ENCODE results near the gene CEP192. TPM values are rescaled to one million over a fixed set of nuclear protein-coding genes. Genes with fewer than 3 reads are reported as not detected.
A peak's percentile ranks its signal among the peaks of the same experiment; 100 is the strongest.

Gene CEP192
- total RNA-seq, 4 donors from 2014 or later = 16.9 to 28.6 (median 20.0) TPM

DNA sequence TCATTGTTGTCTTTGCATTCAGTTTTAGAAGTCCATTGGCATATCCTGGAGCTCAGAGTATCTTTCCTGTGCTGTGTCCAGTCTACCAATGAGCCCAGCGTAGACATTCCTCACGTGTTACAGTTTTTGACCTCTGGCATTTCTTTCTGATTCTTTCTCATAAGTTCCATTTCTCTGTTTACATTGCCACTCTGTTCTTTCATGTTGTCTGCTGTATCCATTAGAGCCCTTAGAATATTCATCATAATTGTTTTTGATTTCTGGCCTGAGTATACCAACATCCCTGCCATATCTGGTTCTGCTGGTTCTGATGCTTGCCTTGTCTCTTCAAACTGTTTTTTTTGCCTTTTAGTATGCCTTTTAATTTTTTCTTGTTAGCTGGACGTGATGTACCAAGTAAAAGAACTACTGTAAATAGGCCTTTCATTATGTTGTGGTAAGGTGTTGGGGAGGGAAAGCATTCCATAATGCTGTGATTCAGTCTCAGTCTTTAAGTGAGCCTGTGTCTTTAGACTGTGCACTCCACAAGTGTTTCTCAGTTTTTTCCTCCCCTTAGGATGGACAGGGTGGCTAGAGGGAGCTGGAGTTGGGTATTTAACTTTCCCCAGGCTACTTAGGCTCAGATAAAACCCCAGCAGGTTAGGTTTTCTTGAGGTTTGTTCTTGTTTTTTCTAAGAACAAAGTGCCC, 35.6 kb downstream of the CEP192 start:
- Histone ChIP-seq H3K9me3 (no peaks in the 10 kb centered on the region), H3K27me3 (no peaks in the 10 kb centered on the region), H3K27ac (peak overlapping the region in 3 of 4 donors; percentile 24 to 70 (median 35)), H3K4me3 (no peak overlapping the region), H3K4me1 (peaks cover 0 to 21% (median 7%) of the 10 kb centered on the region in 3 donors), H3K36me3 (peaks cover 0 to 68% of the 10 kb centered on the region in 2 donors)
- peak; percentile 19 for ATAC-seq
- TF ChIP-seq POLR2A (IDR thresholded peaks at IDR 0.05) (no peak), EP300 (IDR thresholded peaks at IDR 0.05) (no peak), POLR2AphosphoS5 (IDR thresholded peaks at IDR 0.05) (no peak)
- TF ChIP-seq, protein P1, sequence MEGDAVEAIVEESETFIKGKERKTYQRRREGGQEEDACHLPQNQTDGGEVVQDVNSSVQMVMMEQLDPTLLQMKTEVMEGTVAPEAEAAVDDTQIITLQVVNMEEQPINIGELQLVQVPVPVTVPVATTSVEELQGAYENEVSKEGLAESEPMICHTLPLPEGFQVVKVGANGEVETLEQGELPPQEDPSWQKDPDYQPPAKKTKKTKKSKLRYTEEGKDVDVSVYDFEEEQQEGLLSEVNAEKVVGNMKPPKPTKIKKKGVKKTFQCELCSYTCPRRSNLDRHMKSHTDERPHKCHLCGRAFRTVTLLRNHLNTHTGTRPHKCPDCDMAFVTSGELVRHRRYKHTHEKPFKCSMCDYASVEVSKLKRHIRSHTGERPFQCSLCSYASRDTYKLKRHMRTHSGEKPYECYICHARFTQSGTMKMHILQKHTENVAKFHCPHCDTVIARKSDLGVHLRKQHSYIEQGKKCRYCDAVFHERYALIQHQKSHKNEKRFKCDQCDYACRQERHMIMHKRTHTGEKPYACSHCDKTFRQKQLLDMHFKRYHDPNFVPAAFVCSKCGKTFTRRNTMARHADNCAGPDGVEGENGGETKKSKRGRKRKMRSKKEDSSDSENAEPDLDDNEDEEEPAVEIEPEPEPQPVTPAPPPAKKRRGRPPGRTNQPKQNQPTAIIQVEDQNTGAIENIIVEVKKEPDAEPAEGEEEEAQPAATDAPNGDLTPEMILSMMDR (IDR thresholded peaks at IDR 0.05) = no peak
- WGBS, 2 donors (ENCODE audit: low coverage in 1 of 2) = 18 to 71% methylated on average over 3 of the region's 3 CpGs

DNA sequence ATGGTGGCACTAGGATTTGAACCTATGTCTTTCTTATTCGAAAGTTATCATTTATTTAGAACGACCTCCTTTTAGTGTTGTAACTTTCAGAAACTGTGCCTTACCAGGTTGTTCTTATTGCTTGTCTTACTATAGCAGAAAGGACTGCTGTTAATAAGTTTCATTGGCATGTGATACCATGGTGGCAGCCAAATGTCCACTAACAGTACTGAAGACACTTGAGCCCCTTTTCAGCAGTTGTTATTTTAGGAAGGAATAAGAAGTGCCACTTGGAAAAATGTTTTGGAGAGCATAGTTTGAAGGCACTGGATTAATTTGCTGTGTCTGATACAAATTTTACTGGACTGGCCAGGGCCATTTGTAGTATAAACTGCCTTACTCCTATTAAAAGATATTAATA, 37.7 kb downstream of the CEP192 start:
- Histone ChIP-seq H3K36me3 (peaks cover 0 to 66% of the 10 kb centered on the region in 2 donors), H3K4me3 (no peak overlapping the region), H3K4me1 (peaks cover 0 to 21% (median 7%) of the 10 kb centered on the region in 3 donors), H3K27me3 (no peaks in the 10 kb centered on the region), H3K27ac (no peak overlapping the region), H3K9me3 (no peaks in the 10 kb centered on the region)
- TF ChIP-seq, protein P1 (IDR thresholded peaks at IDR 0.05) = no peak
- TF ChIP-seq POLR2A (IDR thresholded peaks at IDR 0.05) (no peak), EP300 (IDR thresholded peaks at IDR 0.05) (no peak), POLR2AphosphoS5 (IDR thresholded peaks at IDR 0.05) (no peak)
- 87 to 100% methylated on average over 2 of the region's 2 CpGs for WGBS, 2 donors (ENCODE audit: low coverage in 1 of 2)
- ATAC-seq = no peak

DNA sequence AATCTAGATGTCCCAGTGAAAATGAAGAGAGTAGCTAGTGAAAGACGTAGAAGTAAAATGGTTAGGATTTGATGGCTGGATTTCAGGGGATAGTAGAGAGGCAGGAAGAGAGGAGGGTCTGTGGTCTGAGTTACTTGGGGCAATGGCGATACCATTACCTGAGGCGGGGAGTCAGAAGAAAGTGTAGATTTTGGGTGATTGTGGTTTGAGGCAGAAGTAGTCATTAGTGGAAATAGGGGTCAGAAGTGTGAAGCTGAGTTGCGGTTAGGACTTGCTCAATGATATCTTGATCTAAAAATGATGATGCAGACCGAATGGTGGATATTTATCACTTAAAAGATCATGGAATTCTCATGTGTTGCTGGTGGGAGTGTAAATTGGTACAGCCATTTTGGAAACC, 41.0 kb downstream of the CEP192 start:
- TF ChIP-seq, protein P1 (IDR thresholded peaks at IDR 0.05) = no peak
- TF ChIP-seq EP300 (IDR thresholded peaks at IDR 0.05) = no peak
- TF ChIP-seq POLR2A (IDR thresholded peaks at IDR 0.05) = no peak
- no peak for TF ChIP-seq POLR2AphosphoS5 (IDR thresholded peaks at IDR 0.05)
- Histone ChIP-seq H3K36me3 (peaks cover 0 to 74% of the 10 kb centered on the region in 2 donors), H3K27ac (no peak overlapping the region), H3K4me1 (peaks cover 0 to 5% (median under 1%) of the 10 kb centered on the region in 3 donors), H3K27me3 (no peaks in the 10 kb centered on the region), H3K4me3 (no peak overlapping the region), H3K9me3 (no peaks in the 10 kb centered on the region)
- no peak for ATAC-seq
- WGBS, 2 donors (ENCODE audit: low coverage in 1 of 2) = 89 to 96% methylated on average over 5 of the region's 5 CpGs

DNA sequence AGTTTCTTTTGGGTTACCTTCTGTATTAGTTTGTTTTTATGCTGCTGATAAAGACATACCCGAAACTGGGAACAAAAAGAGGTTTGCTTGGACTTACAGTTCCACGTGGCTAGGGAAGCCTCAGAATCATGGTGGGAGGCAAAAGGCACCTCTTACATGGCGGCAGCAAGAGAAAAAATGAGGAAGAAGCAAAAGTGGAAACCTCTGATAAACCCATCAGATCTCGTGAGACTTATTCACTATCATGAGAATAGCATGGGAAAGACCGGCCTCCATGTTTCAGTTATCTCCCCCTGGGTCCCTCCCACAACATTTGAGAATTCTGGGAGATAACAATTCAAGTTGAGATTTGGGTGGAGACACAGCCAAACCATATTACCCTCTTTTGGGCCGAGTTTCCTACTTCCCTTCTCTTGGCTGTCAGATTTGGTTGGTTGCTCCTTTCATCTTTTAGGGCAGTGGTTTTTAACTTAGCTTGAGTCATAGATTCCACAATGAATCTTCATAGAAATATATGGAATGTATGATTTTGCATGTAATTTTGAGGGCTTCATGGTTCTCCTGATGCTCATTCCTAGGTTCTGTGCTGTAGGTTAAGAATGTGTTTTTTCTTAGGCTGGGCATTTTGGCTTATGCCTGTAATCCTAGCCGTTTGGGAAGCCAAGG, 44.2 kb downstream of the CEP192 start:
- ATAC-seq = no peak
- H3K36me3 ChIP-seq = peaks cover 0 to 69% of the 10 kb centered on the region in 2 donors
- no peaks in the 10 kb centered on the region for H3K27me3 ChIP-seq
- H3K9me3 ChIP-seq = no peaks in the 10 kb centered on the region
- TF ChIP-seq POLR2A (IDR thresholded peaks at IDR 0.05) (no peak), EP300 (IDR thresholded peaks at IDR 0.05) (no peak), POLR2AphosphoS5 (IDR thresholded peaks at IDR 0.05) (no peak)
- TF ChIP-seq, protein P1 (IDR thresholded peaks at IDR 0.05) = no peak
- WGBS, 2 donors (ENCODE audit: low coverage in 1 of 2) = 93 to 95% methylated on average over 6 to 7 of the region's 7 CpGs
- H3K27ac ChIP-seq = no peak overlapping the region
- no peak overlapping the region for H3K4me3 ChIP-seq
- H3K4me1 ChIP-seq = no peaks in the 10 kb centered on the region
